IgD-negative memory B cell (primary cell): ENCODE results near the gene CNTN1. TPM values are rescaled to one million over a fixed set of nuclear protein-coding genes. Genes with fewer than 3 reads are reported as not detected.

Source experiments
- H3K27ac Mint-ChIP-seq, 3 donors: one replicate each; pipeline ENCODE4 v1.8.0; 2020 to 2022; ENCODE audit warnings: mild to moderate bottlenecking in 3 of 3, mixed read lengths in 3 of 3, moderate library complexity in 1 of 3
- H3K27me3 Mint-ChIP-seq: one replicate; pipeline ENCODE4 v1.8.0; 2021; ENCODE audit warnings: mixed read lengths
- H3K36me3 Mint-ChIP-seq: one replicate; pipeline ENCODE4 v1.8.0; 2020; ENCODE audit warnings: mild to moderate bottlenecking, mixed read lengths
- H3K4me1 Mint-ChIP-seq, 3 donors: one replicate each; pipeline ENCODE4 v1.8.0; 2020 to 2022; ENCODE audit warnings: mixed read lengths in 3 of 3, mild to moderate bottlenecking in 1 of 3
- H3K4me3 Mint-ChIP-seq, 4 donors: one replicate each; pipeline ENCODE4 v1.8.0; 2020 to 2022; ENCODE audit warnings: mild to moderate bottlenecking in 4 of 4, mixed read lengths in 4 of 4, moderate library complexity in 3 of 4
- H3K9me3 Mint-ChIP-seq, 3 donors: one replicate each; pipeline ENCODE4 v1.8.0; 2020 to 2021; ENCODE audit warnings: mixed read lengths in 3 of 3, mild to moderate bottlenecking in 1 of 3
- polyA plus RNA-seq: library from polyadenylated mRNA; unstranded; fragments of 300-500 nt; fragmentation: Illumina TruSeq; gene quantifications from one replicate; pipeline ENCODE4 v1.2.3, GENCODE V29; 2021

CNTN1 gene
- polyA plus RNA-seq, 1 donor from 2014 or later = not detected

GRCh38 chr12:40907115-40907527 lies 214.9 kb downstream of the CNTN1 start:
- no peaks in the 10 kb centered on the region for H3K36me3 Mint-ChIP-seq
- H3K4me3 Mint-ChIP-seq = no peak overlapping the region

GRCh38 chr12:40911676-40912075 lies 219.4 kb downstream of the CNTN1 start:
- Mint-ChIP-seq H3K36me3 (no peaks in the 10 kb centered on the region), H3K27ac (no peak overlapping the region), H3K27me3 (no peaks in the 10 kb centered on the region)

More at GRCh38 chr12:40907115-40907527, 214.9 kb downstream of the CNTN1 start:
- Mint-ChIP-seq H3K9me3 (no peaks in the 10 kb centered on the region), H3K27ac (no peak overlapping the region), H3K27me3 (no peaks in the 10 kb centered on the region), H3K4me1 (no peaks in the 10 kb centered on the region)

GRCh38 chr12:40915172-40915571 lies 222.9 kb downstream of the CNTN1 start:
- H3K9me3 Mint-ChIP-seq = no peaks in the 10 kb centered on the region
- H3K36me3 Mint-ChIP-seq = no peaks in the 10 kb centered on the region

More at GRCh38 chr12:40911676-40912075, 219.4 kb downstream of the CNTN1 start:
- H3K4me1 Mint-ChIP-seq = no peaks in the 10 kb centered on the region
- H3K4me3 Mint-ChIP-seq = no peak overlapping the region
- H3K9me3 Mint-ChIP-seq = no peaks in the 10 kb centered on the region

GRCh38 chr12:40917561-40917960 lies 225.3 kb downstream of the CNTN1 start:
- H3K9me3 Mint-ChIP-seq = no peaks in the 10 kb centered on the region
- no peak overlapping the region for H3K27ac Mint-ChIP-seq

More at GRCh38 chr12:40915172-40915571, 222.9 kb downstream of the CNTN1 start:
- H3K27me3 Mint-ChIP-seq = peaks cover 4% of the 10 kb centered on the region
- H3K4me3 Mint-ChIP-seq = no peak overlapping the region
- H3K27ac Mint-ChIP-seq = no peak overlapping the region
- H3K4me1 Mint-ChIP-seq = peaks cover 0 to 4% (median 0%) of the 10 kb centered on the region in 3 donors

GRCh38 chr12:40921563-40922163 lies 229.4 kb downstream of the CNTN1 start:
- Mint-ChIP-seq H3K4me1 (peaks cover 0 to 4% (median 0%) of the 10 kb centered on the region in 3 donors), H3K27me3 (peaks cover 7% of the 10 kb centered on the region), H3K4me3 (no peak overlapping the region), H3K36me3 (no peaks in the 10 kb centered on the region), H3K9me3 (no peaks in the 10 kb centered on the region), H3K27ac (no peak overlapping the region)

More at GRCh38 chr12:40917561-40917960, 225.3 kb downstream of the CNTN1 start:
- Mint-ChIP-seq H3K4me1 (peaks cover 0 to 4% (median 0%) of the 10 kb centered on the region in 3 donors), H3K27me3 (peaks cover 7% of the 10 kb centered on the region), H3K4me3 (no peak overlapping the region), H3K36me3 (no peaks in the 10 kb centered on the region)

- no peak overlapping the region for H3K4me3 Mint-ChIP-seq
- H3K36me3 Mint-ChIP-seq = no peaks in the 10 kb centered on the region
- no peaks in the 10 kb centered on the region for H3K4me1 Mint-ChIP-seq
- no peak overlapping the region for H3K27ac Mint-ChIP-seq
- peaks cover 7% of the 10 kb centered on the region for H3K27me3 Mint-ChIP-seq
- peaks cover 0 to 1% (median 0%) of the 10 kb centered on the region in 3 donors for H3K9me3 Mint-ChIP-seq
Measured at GRCh38 chr12:40937891-40938290, 245.7 kb downstream of the CNTN1 start.

GRCh38 chr12:40942326-40942725 lies 250.1 kb downstream of the CNTN1 start:
- no peaks in the 10 kb centered on the region for H3K36me3 Mint-ChIP-seq
- no peak overlapping the region for H3K4me3 Mint-ChIP-seq
- H3K4me1 Mint-ChIP-seq = no peaks in the 10 kb centered on the region
- H3K27ac Mint-ChIP-seq = no peak overlapping the region
- no peaks in the 10 kb centered on the region for H3K9me3 Mint-ChIP-seq
- peaks cover 1% of the 10 kb centered on the region for H3K27me3 Mint-ChIP-seq

GRCh38 chr12:40945772-40946171 lies 253.5 kb downstream of the CNTN1 start:
- Mint-ChIP-seq H3K9me3 (no peaks in the 10 kb centered on the region), H3K4me1 (no peaks in the 10 kb centered on the region), H3K36me3 (no peaks in the 10 kb centered on the region), H3K27me3 (no peaks in the 10 kb centered on the region), H3K27ac (no peak overlapping the region), H3K4me3 (no peak overlapping the region)

GRCh38 chr12:40946612-40947194 lies 254.5 kb downstream of the CNTN1 start:
- no peak overlapping the region for H3K4me3 Mint-ChIP-seq
- no peaks in the 10 kb centered on the region for H3K36me3 Mint-ChIP-seq
- H3K27ac Mint-ChIP-seq = no peak overlapping the region
- H3K27me3 Mint-ChIP-seq = no peaks in the 10 kb centered on the region
- no peaks in the 10 kb centered on the region for H3K4me1 Mint-ChIP-seq
- no peaks in the 10 kb centered on the region for H3K9me3 Mint-ChIP-seq

- Mint-ChIP-seq H3K27ac (no peak overlapping the region), H3K27me3 (no peaks in the 10 kb centered on the region), H3K4me1 (no peaks in the 10 kb centered on the region), H3K4me3 (no peak overlapping the region), H3K9me3 (no peaks in the 10 kb centered on the region), H3K36me3 (no peaks in the 10 kb centered on the region)
Measured at GRCh38 chr12:40947797-40948196, 255.6 kb downstream of the CNTN1 start.

- Mint-ChIP-seq H3K36me3 (no peaks in the 10 kb centered on the region), H3K4me3 (no peak overlapping the region), H3K27me3 (no peaks in the 10 kb centered on the region), H3K9me3 (no peaks in the 10 kb centered on the region), H3K4me1 (no peaks in the 10 kb centered on the region), H3K27ac (no peak overlapping the region)
Measured at GRCh38 chr12:40953076-40953475, 260.8 kb downstream of the CNTN1 start.

GRCh38 chr12:40957417-40957816 lies 265.2 kb downstream of the CNTN1 start:
- Mint-ChIP-seq H3K27ac (no peak overlapping the region), H3K4me3 (no peak overlapping the region), H3K36me3 (no peaks in the 10 kb centered on the region)

GRCh38 chr12:40959041-40959440 lies 266.8 kb downstream of the CNTN1 start:
- Mint-ChIP-seq H3K4me1 (no peaks in the 10 kb centered on the region), H3K4me3 (no peak overlapping the region), H3K9me3 (no peaks in the 10 kb centered on the region), H3K27me3 (no peaks in the 10 kb centered on the region), H3K36me3 (no peaks in the 10 kb centered on the region), H3K27ac (no peak overlapping the region)

More at GRCh38 chr12:40957417-40957816, 265.2 kb downstream of the CNTN1 start:
- Mint-ChIP-seq H3K9me3 (no peaks in the 10 kb centered on the region), H3K27me3 (no peaks in the 10 kb centered on the region), H3K4me1 (no peaks in the 10 kb centered on the region)

- H3K27ac Mint-ChIP-seq = no peak overlapping the region
- no peaks in the 10 kb centered on the region for H3K9me3 Mint-ChIP-seq
- H3K27me3 Mint-ChIP-seq = no peaks in the 10 kb centered on the region
- no peak overlapping the region for H3K4me3 Mint-ChIP-seq
- H3K36me3 Mint-ChIP-seq = no peaks in the 10 kb centered on the region
- no peaks in the 10 kb centered on the region for H3K4me1 Mint-ChIP-seq
Measured at GRCh38 chr12:40963751-40964150, 271.5 kb downstream of the CNTN1 start.

GRCh38 chr12:40969796-40970195 lies 277.6 kb downstream of the CNTN1 start:
- Mint-ChIP-seq H3K27ac (no peak overlapping the region), H3K4me3 (no peak overlapping the region), H3K27me3 (no peaks in the 10 kb centered on the region), H3K9me3 (no peaks in the 10 kb centered on the region), H3K4me1 (peaks cover 0 to 4% (median 0%) of the 10 kb centered on the region in 3 donors), H3K36me3 (no peaks in the 10 kb centered on the region)

GRCh38 chr12:40970320-40970907 lies 278.2 kb downstream of the CNTN1 start:
- no peak overlapping the region for H3K27ac Mint-ChIP-seq
- no peaks in the 10 kb centered on the region for H3K27me3 Mint-ChIP-seq

More at GRCh38 chr12:40970320-40970907, 278.2 kb downstream of the CNTN1 start:
- Mint-ChIP-seq H3K36me3 (no peaks in the 10 kb centered on the region), H3K4me3 (no peak overlapping the region), H3K9me3 (no peaks in the 10 kb centered on the region), H3K4me1 (peaks cover 0 to 4% (median 0%) of the 10 kb centered on the region in 3 donors)
